WTC11 (cell line): ENCODE measurements around the gene CATSPER1.
"Not testable (repeated sequence)": the region's sequence is repeated elsewhere in the genome, so short reads cannot be mapped to it uniquely, and the experiment has no call there.

Experiments used
- CTCF ChIP-seq: fragments of 200-600 bp; IDR thresholded peaks from 2 replicates; pipeline ENCODE4 v1.8.0; 2022; ENCODE audit warnings: antibody characterized with exemption
- E2F5 ChIP-seq: sonication (generic); formaldehyde crosslinking; IDR thresholded peaks from 2 replicates; pipeline ENCODE4 v1.8.1; 2022; ENCODE audit warnings: mild to moderate bottlenecking, moderate library complexity, missing genetic modification reagents
- IRF1 ChIP-seq: sonication (generic); formaldehyde crosslinking; IDR thresholded peaks from 2 replicates; pipeline ENCODE4 v1.8.0; 2023; ENCODE audit warnings: missing genetic modification reagents
- PREB ChIP-seq: sonication (generic); formaldehyde crosslinking; IDR thresholded peaks from 2 replicates; pipeline ENCODE4 v1.8.1; 2022; ENCODE audit warnings: mild to moderate bottlenecking, missing genetic modification reagents, moderate library complexity, borderline replicate concordance
- SP1 ChIP-seq: sonication (generic); formaldehyde crosslinking; conservative IDR thresholded peaks from 2 replicates; pipeline ENCODE4 v1.8.1; 2022; ENCODE audit warnings: missing genetic modification reagents

GRCh38 chr11:66010036-66010435, 16.2 kb downstream of the CATSPER1 start:
- TF ChIP-seq CTCF; PREB (CRISPR knock-in tag); IRF1; E2F5 (CRISPR knock-in tag); SP1 (CRISPR knock-in tag): not testable (repeated sequence)
